ENCODE results near the gene TSHZ3.

- TF ChIP-seq NFRKB (IDR thresholded peaks at IDR 0.05), result no peak
- TF ChIP-seq ELF4 (IDR thresholded peaks at IDR 0.05), result no peak
- TF ChIP-seq FOXA1 (IDR thresholded peaks at IDR 0.05), result no peak
- no peak for TF ChIP-seq SP1 (IDR thresholded peaks at IDR 0.05)
- TF ChIP-seq L3MBTL2 (conservative IDR thresholded peaks at IDR 0.05), result no peak
These were observed 35.8 kb downstream of the TSHZ3 start for GRCh38 chr19:31313291-31314030.

Data from HEK293T (cell line).